Fibroblast of lung (primary cell): ENCODE measurements around the gene PDZD2. TPM values are rescaled to one million over a fixed set of nuclear protein-coding genes. Genes with fewer than 3 reads are reported as not detected.

Experiments used
- DNase-seq, 2 donors: peaks; one replicate each; pipeline versions ENCODE4 v3.0.0 to v3.0.0-alpha.2; 2010; ENCODE audit warnings: low read depth in 2 of 2
- H2AFZ ChIP-seq: 2 replicates; pipeline ENCODE4 v1.5.1; 2012; ENCODE audit warnings: low read length, control low read depth, inconsistent platforms
- H3K27ac ChIP-seq: 2 replicates; pipeline ENCODE4 v1.5.1; 2011; ENCODE audit warnings: low read length, control low read depth; ENCODE audit not compliant: insufficient read depth
- H3K27me3 ChIP-seq: 2 replicates; pipeline ENCODE4 v1.5.1; 2011; ENCODE audit warnings: mild to moderate bottlenecking, low read length; ENCODE audit not compliant: control insufficient read depth, insufficient read depth
- H3K36me3 ChIP-seq: 2 replicates; pipeline ENCODE4 v1.5.1; 2011; ENCODE audit warnings: low read length; ENCODE audit not compliant: control insufficient read depth, insufficient read depth
- H3K4me1 ChIP-seq: 2 replicates; pipeline ENCODE4 v1.5.1; 2011; ENCODE audit warnings: low read length; ENCODE audit not compliant: control insufficient read depth, insufficient read depth; ENCODE audit errors: extremely low read depth
- H3K4me2 ChIP-seq: 2 replicates; pipeline ENCODE4 v1.5.1; 2011; ENCODE audit warnings: low read length, control low read depth; ENCODE audit not compliant: insufficient read depth; ENCODE audit errors: extremely low read depth
- H3K4me3 ChIP-seq, 4 experiments: fragments of 200-600 bp in 1 of 4; sonication (generic) in 1 of 4; replicated peaks in 1 of 4; 2 replicates each; pipeline ENCODE4 v1.5.1; 2011 to 2016; ENCODE audit warnings: low read length in 4 of 4, low read depth in 3 of 4, mild to moderate bottlenecking in 3 of 4, control low read depth in 2 of 4, inconsistent platforms in 1 of 4, mixed read lengths in 1 of 4; ENCODE audit not compliant: insufficient read depth in 1 of 4; ENCODE audit errors: control extremely low read depth in 1 of 4
- H3K79me2 ChIP-seq: 2 replicates; pipeline ENCODE4 v1.5.1; 2012; ENCODE audit warnings: mild to moderate bottlenecking, low read length, inconsistent platforms; ENCODE audit not compliant: control insufficient read depth, insufficient read depth
- H3K9ac ChIP-seq: 2 replicates; pipeline ENCODE4 v1.5.1; 2011; ENCODE audit warnings: mild to moderate bottlenecking, low read length, control low read depth; ENCODE audit not compliant: insufficient read depth
- H3K9me3 ChIP-seq: 2 replicates; pipeline ENCODE4 v1.5.1; 2012; ENCODE audit warnings: low read depth, low read length; ENCODE audit not compliant: control insufficient read depth, insufficient read depth
- H4K20me1 ChIP-seq: 2 replicates; pipeline ENCODE4 v1.5.1; 2011; ENCODE audit warnings: low read length; ENCODE audit not compliant: control insufficient read depth, insufficient read depth; ENCODE audit errors: extremely low read depth
- CTCF ChIP-seq, 2 donors: IDR thresholded peaks in 1 of 2; conservative IDR thresholded peaks in 1 of 2; 1 replicate in 1 of 2; 2 replicates in 1 of 2; pipeline ENCODE4 v1.5.1; 2011 to 2012; ENCODE audit warnings: low read length in 2 of 2, control low read depth in 1 of 2, inconsistent platforms in 1 of 2, low read depth in 1 of 2, mild to moderate bottlenecking in 1 of 2
- EZH2 ChIP-seq: IDR thresholded peaks from 2 replicates; pipeline ENCODE4 v1.5.1; 2012; ENCODE audit warnings: low read length, control low read depth, mild to moderate bottlenecking; ENCODE audit errors: missing control alignments
- polyA plus RNA-seq, 2 donors: library from polyadenylated mRNA; depleted of rRNA in 1 of 2; stranded (reverse) in 1 of 2; unstranded in 1 of 2; fragments of >200 nt; gene quantifications; 2 replicates each; pipeline ENCODE4 v1.2.1, GENCODE V29; 2011 to 2012; ENCODE audit warnings: missing spikeins in 1 of 2
- total RNA-seq: library from RNA; depleted of rRNA; stranded (reverse); fragments of >200 nt; gene quantifications from 2 replicates; pipeline ENCODE4 v1.2.1, GENCODE V29; 2014

The PDZD2 gene
- total and polyA plus RNA-seq, 2 donors (not counting 1 experiment from before 2014, with no cell fraction given): 0.33 to 0.40 TPM

DNA sequence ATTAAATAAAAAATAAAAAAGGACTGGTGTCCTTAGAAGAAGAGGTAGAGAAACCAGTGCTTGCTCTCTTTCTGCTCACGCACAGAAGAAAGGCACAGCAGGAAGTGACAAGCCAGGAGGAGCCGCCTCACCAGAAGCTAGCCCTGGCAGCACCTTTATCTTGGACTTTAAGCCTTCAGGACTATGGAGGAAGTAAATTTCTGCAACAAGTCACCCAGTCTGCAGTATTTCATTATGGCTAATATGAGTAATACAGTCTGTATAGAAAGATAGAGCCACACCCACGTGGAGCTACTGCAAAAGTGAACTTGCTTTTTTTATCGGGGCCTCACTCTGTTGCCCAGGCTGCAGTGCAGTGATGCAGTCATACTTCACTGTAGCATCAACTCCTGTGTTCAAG lies 68.4 kb downstream of the PDZD2 start:
- Histone ChIP-seq H3K27ac (no peak overlapping the region), H4K20me1 (no peaks in the 10 kb centered on the region), H3K9me3 (no peaks in the 10 kb centered on the region), H3K27me3 (no peaks in the 10 kb centered on the region), H3K79me2 (no peaks in the 10 kb centered on the region), H3K4me1 (no peaks in the 10 kb centered on the region), H2AFZ (no peak overlapping the region), H3K4me3 (no peak overlapping the region), H3K36me3 (no peaks in the 10 kb centered on the region), H3K4me2 (no peak overlapping the region), H3K9ac (no peak overlapping the region)
- DNase-seq: no peak
- no peak for TF ChIP-seq CTCF (conservative IDR thresholded peaks at IDR 0.05 in 1 of 2, IDR thresholded peaks at IDR 0.05 in 1 of 2; ENCODE audit: low read depth in 1 of 2, low read length in 2 of 2)
- TF ChIP-seq EZH2: no peak

DNA sequence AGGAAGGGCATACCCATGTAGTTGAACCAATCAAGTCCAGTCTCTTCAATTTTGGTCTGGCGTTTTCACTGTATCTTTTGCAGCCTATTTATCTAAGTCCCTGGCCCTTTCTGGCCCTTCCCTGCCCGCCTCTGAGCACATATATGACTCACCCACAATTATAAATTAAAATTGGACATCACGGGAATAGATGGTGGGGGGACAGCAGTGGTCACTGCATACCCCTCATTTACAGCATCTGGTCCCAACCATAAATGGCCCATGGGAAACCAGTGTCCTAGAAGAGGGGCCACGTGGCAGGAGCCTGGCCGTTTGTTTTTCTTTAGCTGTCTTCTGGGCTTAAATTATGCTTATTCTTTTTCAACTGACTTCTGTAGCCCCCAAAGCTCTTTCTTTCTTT lies 69.2 kb downstream of the PDZD2 start:
- H3K9me3 ChIP-seq: no peaks in the 10 kb centered on the region
- no peak overlapping the region for H3K4me2 ChIP-seq
- no peaks in the 10 kb centered on the region for H3K36me3 ChIP-seq
- no peak for DNase-seq
- H3K9ac ChIP-seq: no peak overlapping the region
- H3K27me3 ChIP-seq: no peaks in the 10 kb centered on the region
- H3K27ac ChIP-seq: no peak overlapping the region
- H3K4me1 ChIP-seq: no peaks in the 10 kb centered on the region
- H3K79me2 ChIP-seq: no peaks in the 10 kb centered on the region
- no peak overlapping the region for H2AFZ ChIP-seq
- H3K4me3 ChIP-seq: no peak overlapping the region
- H4K20me1 ChIP-seq: no peaks in the 10 kb centered on the region
- no peak for TF ChIP-seq EZH2
- TF ChIP-seq CTCF (conservative IDR thresholded peaks at IDR 0.05 in 1 of 2, IDR thresholded peaks at IDR 0.05 in 1 of 2; ENCODE audit: low read depth in 1 of 2, low read length in 2 of 2): no peak

GRCh38 chr5:31711363-31711762 lies 72.4 kb downstream of the PDZD2 start:
- Histone ChIP-seq H3K27me3 (no peaks in the 10 kb centered on the region), H3K36me3 (no peaks in the 10 kb centered on the region)
- no peak for DNase-seq

More at GRCh38 chr5:31711363-31711762, 72.4 kb downstream of the PDZD2 start:
- no peak overlapping the region for H3K9ac ChIP-seq
- no peak overlapping the region for H2AFZ ChIP-seq
- no peak overlapping the region for H3K27ac ChIP-seq
- no peak overlapping the region for H3K4me3 ChIP-seq
- no peak for TF ChIP-seq CTCF (conservative IDR thresholded peaks at IDR 0.05 in 1 of 2, IDR thresholded peaks at IDR 0.05 in 1 of 2; ENCODE audit: low read depth in 1 of 2, low read length in 2 of 2)
- TF ChIP-seq EZH2: no peak
- H3K4me1 ChIP-seq: no peaks in the 10 kb centered on the region
- no peak overlapping the region for H3K4me2 ChIP-seq
- no peaks in the 10 kb centered on the region for H3K9me3 ChIP-seq
- no peaks in the 10 kb centered on the region for H3K79me2 ChIP-seq
- H4K20me1 ChIP-seq: no peaks in the 10 kb centered on the region
